GM19351 (cell line): ENCODE results near the gene PDZD2.
"Not testable (repeated sequence)": the region's sequence is repeated elsewhere in the genome, so short reads cannot be mapped to it uniquely, and the experiment has no call there.

ENCODE experiments used
- ATAC-seq: cut with Tn5 transposase; IDR thresholded peaks from one replicate; pipeline ENCODE4 v1.9.1; 2021; ENCODE audit warnings: mild to moderate bottlenecking, moderate library complexity; ENCODE audit not compliant: unreplicated experiment

Gene PDZD2

GRCh38 chr5:31963358-31964006 is 324.6 kb downstream of the PDZD2 start:
- ATAC-seq = no peak

DNA sequence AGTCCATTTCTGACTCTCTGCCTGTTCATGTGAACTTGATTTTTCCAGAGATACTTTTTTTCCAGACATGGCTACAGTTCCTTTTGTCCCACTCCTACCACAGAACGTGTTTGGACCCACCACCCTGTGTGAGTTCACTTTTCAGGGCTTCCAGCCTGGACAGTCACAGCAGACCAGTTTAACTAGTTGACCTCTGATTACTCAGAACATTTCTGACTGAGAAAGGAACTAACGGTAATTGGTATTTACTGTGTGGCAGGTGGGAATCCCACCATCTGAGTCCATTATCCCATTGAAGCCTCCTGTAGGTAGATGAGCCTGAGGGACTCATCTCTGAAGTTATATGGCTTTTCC is 325.1 kb downstream of the PDZD2 start:
- no peak for ATAC-seq

DNA sequence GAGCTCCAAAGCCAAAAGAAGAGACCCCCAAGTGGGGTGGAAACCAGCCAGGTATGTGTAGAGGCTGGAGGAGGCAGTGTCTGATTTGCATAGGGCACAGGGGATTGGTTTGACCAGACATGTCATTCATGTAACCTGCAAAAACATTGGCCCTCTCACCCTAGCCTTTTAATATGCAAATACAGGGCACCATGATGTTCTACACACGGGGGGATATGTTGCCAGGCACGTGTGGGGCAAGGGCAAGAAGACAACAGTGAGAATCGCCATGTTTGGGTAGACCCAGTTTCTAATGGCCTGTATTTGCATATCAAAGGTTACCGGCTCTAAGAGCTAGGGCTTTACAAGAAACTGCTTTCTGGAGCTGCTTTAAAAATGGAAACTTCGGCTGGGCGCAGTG is 326.3 kb downstream of the PDZD2 start:
- no peak for ATAC-seq

DNA sequence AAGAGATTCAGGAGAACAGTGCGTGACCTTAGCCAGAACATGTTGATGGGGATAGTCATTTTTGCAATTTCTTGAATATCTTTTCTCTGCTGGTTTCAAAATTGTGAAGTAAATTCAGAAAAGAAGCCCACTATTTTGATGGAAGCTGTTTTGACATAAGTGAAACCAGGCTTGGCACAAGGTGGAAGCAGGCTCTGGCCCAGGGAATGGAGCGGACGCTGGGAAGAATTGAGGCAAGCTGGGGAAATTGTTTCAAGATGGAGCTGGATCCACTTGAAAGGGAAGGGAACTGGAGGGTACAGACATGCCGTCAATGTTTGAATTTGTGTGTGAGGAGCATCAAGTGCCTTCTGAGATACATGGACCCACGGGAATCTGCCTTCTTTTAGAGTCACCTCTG is 328.0 kb downstream of the PDZD2 start:
- no peak for ATAC-seq

GRCh38 chr5:31967461-31967860 is 328.5 kb downstream of the PDZD2 start:
- ATAC-seq = no peak

DNA sequence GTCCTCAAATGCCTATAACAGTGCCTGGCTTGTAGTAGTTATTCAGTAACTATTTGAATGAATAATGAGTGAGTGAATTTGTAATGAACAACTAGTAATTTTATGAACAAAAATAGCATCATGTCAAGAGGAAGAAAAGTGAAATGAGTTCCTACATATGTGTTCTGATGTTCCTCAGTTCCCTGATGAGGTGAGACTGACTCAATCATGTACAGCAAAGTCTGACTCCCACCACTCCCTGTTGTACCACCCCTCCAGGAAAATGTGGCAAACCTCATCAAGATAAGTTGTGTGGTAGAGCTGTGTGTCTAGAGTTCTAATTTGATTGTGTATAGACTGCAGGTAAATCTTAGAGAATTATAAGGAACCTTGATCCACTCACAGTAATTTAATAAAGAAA is 333.6 kb downstream of the PDZD2 start:
- no peak for ATAC-seq

DNA sequence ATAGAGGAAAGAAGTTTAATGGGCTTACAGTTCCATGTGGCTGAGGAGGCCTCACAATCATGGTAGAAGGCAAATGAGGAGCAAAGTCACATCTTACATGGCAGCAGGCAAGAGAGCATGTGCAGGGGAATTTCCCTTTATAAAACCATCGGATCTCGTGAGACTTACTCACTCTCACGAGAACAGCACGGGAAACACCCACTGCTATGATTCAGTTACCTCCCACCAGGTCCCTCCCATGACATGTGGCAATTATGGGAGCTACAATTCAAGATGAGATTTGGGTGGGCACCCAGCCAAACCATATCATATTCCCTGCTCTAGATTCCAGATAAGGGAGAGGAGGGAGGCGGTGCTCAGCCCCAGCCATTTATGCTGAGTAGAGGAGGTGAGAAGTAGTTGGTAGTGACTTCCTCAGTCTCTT is 336.3 kb downstream of the PDZD2 start:
- ATAC-seq = not testable (repeated sequence)

- no peak for ATAC-seq
Measured at GRCh38 chr5:31976169-31976568, 337.2 kb downstream of the PDZD2 start.

GRCh38 chr5:31981361-31981945 is 342.5 kb downstream of the PDZD2 start:
- ATAC-seq = no peak

DNA sequence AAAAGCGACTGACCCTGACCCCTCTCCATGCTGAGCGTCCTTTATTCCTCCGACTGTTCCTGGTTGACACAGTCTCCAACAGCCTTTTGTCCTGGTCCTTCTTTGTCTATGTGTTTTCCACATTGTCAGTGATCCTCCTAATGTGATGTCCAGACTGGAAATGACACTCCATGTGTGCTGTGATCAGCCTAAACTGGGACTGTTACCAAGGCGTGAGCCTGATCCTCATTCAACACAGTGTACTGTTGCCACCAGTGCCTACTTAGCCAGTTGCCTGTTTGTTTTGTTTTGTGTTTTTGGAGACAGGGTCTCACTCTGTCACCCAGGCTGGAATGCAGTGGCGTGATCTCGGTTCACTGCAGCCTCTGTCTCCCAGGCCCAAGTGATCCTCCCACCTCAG is 343.1 kb downstream of the PDZD2 start:
- ATAC-seq = no peak

DNA sequence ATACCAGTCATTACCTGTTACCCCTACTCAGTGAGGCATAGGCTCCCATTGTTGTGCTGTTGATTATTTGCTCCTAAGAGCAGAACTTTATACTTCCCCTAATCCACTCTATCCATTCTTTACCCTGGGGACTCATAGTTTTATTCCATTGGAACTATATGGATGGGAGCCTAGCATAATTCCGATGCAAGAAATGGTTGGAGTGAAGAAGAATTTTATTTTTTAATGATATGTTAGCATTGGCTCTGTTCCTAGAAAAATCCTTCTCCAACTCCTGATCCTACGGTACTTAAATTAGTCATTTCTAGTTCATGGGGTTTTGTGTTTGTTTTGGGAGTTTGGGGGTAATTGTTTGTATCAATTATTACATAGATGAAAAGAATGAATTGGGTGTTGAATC is 343.7 kb downstream of the PDZD2 start:
- ATAC-seq = no peak

DNA sequence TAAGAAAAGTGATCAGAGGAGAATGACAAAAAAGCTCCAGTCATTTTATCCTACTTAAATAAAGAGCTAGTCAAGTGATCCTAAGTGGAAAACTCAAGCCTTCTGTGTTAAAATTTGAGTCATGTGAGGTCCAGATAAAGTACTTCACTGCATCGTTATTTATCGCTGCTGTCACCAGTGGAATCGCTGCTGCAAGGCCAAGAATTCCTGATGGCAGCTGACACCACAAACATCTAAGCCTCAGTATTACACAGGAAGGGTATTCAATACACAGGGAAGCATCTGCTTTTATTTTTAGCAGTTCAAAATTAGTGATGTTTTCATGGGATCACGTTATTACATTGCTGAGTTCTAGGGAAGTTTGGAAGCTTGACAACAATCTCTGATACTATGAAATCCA is 344.9 kb downstream of the PDZD2 start:
- no peak for ATAC-seq

DNA sequence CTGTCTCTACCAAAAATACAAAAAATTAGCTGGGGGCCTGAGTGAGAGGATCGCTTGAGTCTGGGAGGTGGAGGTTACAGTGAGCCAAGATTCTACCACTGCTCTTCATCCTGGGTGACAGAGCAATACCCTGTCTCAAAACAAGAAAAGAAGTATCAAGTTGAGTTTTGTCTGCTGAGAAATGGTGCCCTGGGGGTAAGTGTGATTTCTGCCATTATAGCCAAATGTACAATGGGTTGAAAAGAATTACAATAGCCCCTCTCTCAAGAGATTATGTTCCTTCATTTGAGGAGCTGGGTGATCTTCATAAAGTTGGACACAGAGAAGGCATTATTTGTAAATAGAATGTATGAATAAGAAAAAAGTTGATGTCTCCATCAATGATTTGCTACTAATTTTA is 345.8 kb downstream of the PDZD2 start:
- ATAC-seq = no peak

DNA sequence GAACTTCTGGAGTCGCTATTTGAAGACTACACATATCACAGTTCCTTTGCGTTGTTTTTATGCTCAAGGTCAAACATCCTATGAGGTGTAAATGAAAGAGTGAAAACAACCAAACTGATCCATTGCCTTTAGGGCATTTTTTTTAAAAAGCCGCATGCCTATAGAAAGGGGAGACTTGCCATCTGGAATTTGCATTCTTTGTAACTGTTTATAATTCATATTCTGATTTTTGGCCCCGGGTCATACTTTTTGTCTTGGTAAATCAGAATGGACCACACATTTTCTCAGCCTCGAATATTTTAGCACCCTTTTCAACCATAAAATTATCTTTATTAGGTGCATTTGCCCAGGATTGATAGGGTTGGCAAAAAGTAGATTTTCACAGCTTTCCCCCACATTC is 347.2 kb downstream of the PDZD2 start:
- no peak for ATAC-seq

DNA sequence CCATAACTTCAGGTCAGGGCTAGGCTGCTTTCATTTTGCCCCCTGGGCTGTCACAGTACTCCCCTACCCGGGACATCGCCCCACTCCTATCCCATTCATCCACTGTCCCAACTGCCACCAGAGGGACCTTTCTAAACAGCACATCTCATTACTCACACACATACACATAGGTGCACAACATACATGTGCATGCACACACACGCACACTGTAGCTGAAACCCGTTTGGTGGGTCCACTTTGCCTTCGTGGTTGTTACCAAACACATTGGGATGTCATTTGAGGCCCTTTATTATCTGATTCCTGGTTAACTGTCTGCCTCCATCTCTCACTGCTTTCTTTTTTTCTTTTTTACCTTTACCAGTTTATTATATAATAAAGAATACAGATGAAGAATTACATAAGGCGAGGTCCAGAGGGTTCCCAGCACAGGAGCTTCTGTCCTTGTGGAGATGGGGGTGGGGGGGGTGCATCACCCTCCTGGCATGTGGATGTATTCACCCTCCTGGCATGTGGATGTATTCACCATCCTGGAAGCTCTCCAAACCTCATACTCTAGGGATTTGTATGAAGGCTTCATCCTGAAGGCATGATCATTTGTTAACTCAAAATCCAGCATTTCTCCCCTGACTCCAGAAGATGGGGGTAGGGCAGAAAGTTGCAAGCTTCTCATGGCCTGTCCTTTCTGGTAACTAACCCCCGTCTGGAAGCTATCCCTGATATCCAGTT is 349.2 kb downstream of the PDZD2 start:
- ATAC-seq = no peak

- no peak for ATAC-seq
Measured at GRCh38 chr5:31990081-31990650, 351.2 kb downstream of the PDZD2 start.

DNA sequence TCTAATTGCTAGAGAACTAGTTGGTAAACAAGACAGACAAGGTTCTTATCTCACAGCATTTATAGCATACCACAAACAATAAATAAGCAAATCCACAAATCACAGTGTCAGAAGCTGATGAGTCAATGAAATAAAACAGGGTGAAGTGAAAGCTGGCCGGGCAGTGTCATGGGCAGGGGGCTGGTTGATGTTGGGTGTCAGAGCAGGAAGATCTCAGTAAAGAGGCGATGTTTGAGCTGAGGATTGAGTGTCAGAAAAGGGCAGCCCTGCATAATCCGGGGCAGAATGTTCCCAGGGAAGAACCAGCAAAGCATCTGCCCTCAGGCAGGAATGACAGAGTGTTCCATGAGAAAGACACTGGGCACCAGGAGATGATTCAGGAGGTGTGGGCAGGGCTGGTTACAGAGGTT is 351.8 kb downstream of the PDZD2 start:
- ATAC-seq = no peak

GRCh38 chr5:31992377-31992776 is 353.4 kb downstream of the PDZD2 start:
- no peak for ATAC-seq

DNA sequence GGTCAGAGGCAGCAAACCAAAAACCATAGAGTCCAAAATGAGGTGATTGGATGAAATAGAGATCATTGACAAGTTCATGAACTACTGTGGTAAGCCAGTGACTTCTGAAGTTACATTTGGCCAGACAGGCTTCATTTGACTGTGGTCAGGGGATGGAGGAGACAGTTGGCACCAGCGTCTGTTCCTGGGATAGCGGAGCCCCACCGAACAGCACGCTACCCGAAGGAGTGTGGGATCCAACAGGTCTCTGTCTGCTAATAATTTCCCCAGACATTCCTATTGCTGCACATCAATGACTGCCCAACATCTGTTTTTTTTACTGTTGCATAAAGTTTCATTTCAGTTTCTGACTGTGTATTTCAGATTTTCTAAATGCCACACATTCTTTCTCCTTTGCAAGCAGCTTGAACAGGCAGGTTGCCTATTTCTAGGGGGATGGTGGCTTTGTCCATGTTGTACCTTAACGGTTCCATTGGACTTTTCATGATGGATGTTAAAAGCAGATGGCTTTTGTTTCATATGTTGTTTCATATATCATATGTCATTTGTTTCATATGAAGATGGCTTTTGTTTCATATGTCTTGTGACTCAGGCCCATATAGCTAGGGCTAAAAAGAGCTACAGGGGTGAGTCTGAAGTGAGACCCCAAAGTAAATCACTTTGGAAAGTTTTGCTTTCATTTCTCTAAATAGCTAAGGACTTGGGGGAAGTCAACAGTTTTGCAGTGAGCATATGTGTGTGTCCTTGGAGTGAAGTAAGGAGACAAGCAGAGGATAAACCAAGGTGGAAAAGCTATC is 354.4 kb downstream of the PDZD2 start:
- ATAC-seq = peak; percentile 64

GRCh38 chr5:31995006-31995405 is 356.1 kb downstream of the PDZD2 start:
- no peak for ATAC-seq

DNA sequence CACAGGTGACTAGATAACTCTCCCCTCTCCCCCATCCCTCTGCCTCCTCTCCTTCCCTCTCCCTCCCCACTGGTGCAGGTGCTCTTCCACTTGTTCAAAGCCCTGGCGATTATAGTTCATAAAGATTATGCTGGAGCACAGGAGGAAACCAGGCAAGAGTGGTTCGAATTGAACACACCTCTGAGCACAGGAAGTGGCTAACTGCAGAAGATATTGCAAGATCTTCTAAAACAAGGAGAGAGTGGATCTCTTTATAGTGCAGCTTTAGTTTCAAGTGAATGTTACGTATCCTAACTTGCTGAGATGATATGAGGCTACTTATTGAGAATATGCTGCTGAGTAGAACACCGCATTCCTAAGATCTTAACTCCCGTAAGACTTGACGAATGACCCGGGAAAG is 356.8 kb downstream of the PDZD2 start:
- ATAC-seq = no peak
